HG03196 (cell line): ENCODE results near the gene KCNC4.

ENCODE experiments used
- ATAC-seq: cut with Tn5 transposase; IDR thresholded peaks from one replicate; pipeline ENCODE4 v1.9.1; 2021; ENCODE audit not compliant: unreplicated experiment

The KCNC4 gene

GRCh38 chr1:110250749-110251148 is 40.6 kb downstream of the KCNC4 start:
- no peak for ATAC-seq

GRCh38 chr1:110253213-110253612 is 43.1 kb downstream of the KCNC4 start:
- ATAC-seq = no peak

- no peak for ATAC-seq
Measured at GRCh38 chr1:110254604-110255391, 44.7 kb downstream of the KCNC4 start.

GRCh38 chr1:110255392-110255787 is 45.3 kb downstream of the KCNC4 start:
- no peak for ATAC-seq

GRCh38 chr1:110258734-110259133 is 48.6 kb downstream of the KCNC4 start:
- ATAC-seq = no peak

- no peak for ATAC-seq
Measured at GRCh38 chr1:110259770-110260169, 49.7 kb downstream of the KCNC4 start.
